AG09309 (cell line): ENCODE data around the gene FMC1.

ENCODE experiments used
- DNase-seq: peaks from one replicate; pipeline ENCODE4 v3.0.0-alpha.2; 2010; ENCODE audit warnings: low read depth
- H3K4me3 ChIP-seq: 2 replicates; pipeline ENCODE4 v1.5.1; 2011; ENCODE audit warnings: mild to moderate bottlenecking, low read depth, low read length, moderate library complexity; ENCODE audit not compliant: control insufficient read depth
- TF ChIP-seq, protein P1 (sequence below): IDR thresholded peaks from 2 replicates; pipeline ENCODE4 v1.5.1; 2011; ENCODE audit warnings: mild to moderate bottlenecking, low read depth, low read length, inconsistent platforms; ENCODE audit not compliant: insufficient read depth, control insufficient read depth; ENCODE audit errors: missing control alignments

Gene FMC1

DNA sequence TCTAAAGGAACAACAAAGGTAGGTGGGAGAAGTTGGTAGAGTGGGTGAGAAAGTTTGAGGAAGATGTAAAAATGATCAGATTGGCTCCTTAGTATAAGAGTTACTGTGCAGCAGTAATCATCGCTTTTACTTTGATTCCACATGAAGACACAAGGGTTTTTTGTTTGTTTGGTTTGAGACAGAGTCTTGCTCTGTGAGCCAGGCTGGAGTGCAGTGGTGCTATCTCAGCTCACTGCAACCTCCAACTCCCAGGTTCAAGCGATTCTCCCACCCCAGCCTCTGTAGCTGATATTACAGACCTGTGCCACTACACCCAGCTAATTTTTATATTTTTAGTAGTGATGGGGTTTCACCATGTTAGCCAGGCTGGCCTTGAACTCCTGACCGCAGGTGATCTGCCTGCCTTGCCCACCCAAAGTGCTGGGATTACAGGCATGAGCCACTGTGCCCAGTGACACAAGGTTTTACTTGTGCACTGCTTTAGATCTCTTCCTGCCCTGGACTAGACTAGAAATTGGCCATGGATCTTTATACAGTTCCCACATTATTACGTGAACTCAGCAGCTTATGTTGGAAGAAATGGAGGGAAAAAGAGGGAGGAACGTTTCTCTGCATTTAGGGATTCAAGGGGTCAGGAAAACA, 29.3 kb downstream of the FMC1 start:
- H3K4me3 ChIP-seq = no peak overlapping the region
- TF ChIP-seq, protein P1, sequence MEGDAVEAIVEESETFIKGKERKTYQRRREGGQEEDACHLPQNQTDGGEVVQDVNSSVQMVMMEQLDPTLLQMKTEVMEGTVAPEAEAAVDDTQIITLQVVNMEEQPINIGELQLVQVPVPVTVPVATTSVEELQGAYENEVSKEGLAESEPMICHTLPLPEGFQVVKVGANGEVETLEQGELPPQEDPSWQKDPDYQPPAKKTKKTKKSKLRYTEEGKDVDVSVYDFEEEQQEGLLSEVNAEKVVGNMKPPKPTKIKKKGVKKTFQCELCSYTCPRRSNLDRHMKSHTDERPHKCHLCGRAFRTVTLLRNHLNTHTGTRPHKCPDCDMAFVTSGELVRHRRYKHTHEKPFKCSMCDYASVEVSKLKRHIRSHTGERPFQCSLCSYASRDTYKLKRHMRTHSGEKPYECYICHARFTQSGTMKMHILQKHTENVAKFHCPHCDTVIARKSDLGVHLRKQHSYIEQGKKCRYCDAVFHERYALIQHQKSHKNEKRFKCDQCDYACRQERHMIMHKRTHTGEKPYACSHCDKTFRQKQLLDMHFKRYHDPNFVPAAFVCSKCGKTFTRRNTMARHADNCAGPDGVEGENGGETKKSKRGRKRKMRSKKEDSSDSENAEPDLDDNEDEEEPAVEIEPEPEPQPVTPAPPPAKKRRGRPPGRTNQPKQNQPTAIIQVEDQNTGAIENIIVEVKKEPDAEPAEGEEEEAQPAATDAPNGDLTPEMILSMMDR = no peak
- DNase-seq = no peak

DNA sequence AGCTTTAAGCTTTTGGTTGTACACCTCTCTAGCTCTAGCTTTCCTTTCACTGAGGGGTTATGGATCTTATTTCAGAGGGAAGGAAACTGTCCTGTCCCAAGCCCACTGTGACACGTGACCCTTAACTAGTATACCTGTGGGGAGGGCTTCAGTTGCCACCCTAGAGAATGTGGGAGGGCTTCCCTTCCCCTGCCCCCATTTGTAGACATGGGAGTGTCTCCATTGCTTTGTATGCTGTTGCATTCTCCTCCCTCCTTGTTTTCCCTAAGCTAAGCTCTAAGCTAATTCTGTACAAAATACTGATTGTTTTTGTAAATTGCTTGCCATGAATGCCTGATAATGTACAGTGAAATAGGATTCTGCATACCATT, 29.8 kb downstream of the FMC1 start:
- no peak overlapping the region for H3K4me3 ChIP-seq
- TF ChIP-seq, protein P1 = no peak
- no peak for DNase-seq

DNA sequence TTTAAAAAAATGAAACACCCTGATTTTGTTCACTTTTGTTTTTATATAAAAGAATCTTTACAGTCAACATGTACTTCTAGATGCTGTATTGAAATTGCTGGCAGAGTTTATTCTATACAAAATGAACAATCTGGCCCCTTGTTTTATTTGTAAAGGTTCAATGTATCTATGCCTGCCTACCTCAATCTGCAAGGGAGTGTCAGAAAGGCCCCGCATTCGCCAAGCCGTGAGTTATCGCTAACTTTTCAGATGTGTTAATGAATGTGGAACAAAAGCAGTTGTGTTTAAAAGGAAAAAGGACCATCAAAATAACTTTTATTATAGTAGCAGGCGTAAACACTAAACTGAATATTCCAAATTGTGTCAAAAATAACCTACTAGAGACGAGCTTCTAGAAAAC, 33.1 kb downstream of the FMC1 start:
- DNase-seq = no peak
- TF ChIP-seq, protein P1 = no peak
- H3K4me3 ChIP-seq = no peak overlapping the region

DNA sequence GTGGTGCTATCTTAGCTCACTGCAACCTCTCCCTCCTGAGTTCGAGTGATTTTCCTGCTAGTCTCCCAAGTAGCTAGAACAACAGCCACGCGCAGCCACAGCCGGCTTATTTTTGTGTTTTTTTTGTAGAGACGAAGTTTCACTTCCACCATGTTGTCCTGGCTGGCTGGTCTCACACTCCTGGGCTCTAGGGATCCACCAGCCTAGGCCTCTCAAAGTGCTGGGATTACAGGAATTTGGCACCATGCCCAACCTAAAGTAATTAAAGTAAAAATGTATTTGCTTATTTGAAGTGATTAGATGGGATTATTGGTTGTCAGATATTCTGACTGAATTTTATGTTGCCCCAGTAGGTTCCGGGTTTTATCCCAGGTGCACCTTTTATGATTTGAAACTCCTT, 41.3 kb downstream of the FMC1 start:
- no peak for DNase-seq
- H3K4me3 ChIP-seq = no peak overlapping the region
- TF ChIP-seq, protein P1 = no peak

DNA sequence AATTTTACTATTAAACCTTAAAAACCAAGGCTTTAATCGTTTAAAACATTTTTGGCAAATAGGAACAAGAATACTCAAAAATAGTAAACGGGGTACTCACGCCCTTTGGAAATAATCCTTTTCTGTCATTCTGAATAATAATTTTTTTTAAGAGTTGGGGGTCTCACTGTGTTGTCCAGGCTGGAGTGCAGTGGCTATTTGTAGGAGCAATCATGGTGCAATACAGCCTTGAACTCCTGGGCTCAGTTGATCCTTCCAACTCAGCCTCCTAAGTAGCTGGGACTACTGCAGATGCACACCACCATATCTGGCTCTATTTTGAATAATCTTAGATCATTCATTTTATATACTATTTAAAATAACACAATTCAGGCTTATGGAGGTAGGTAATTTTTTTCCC, 43.5 kb downstream of the FMC1 start:
- no peak for DNase-seq
- TF ChIP-seq, protein P1 = no peak
- no peak overlapping the region for H3K4me3 ChIP-seq

DNA sequence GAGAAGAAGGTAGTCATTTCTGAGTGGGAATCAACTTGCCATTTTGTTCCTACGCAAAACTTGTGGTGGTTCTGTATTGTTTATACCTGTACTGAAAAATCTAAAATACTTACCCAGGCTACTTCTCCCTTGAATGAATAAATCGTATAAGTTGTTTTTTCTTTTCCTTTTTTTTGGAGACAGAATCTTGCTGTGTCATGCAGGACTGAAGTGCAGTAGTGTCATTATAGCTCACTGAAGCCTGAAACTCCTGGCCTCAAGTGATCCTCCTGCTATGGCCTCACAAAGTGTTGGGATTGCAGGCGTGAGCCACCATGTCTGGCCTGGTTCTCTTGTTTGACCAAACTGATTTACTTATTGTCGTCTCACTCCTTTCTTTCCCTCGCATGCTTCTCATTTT, 46.5 kb downstream of the FMC1 start:
- DNase-seq = no peak
- H3K4me3 ChIP-seq = no peak overlapping the region

More for the DNA sequence above, 46.5 kb downstream of the FMC1 start:
- TF ChIP-seq, protein P1 = no peak
